SK-N-MC (cell line): Measurements from ENCODE around the gene YKT6.

ENCODE experiments used
- EZH2 ChIP-seq: fragments of 200-600 bp; sonication (generic); IDR thresholded peaks from one replicate; pipeline ENCODE4 v1.6.1; 2017; ENCODE audit warnings: antibody characterized with exemption
- FOXP2 ChIP-seq: optimal IDR thresholded peaks from 2 replicates; pipeline ENCODE3; 2011; ENCODE audit warnings: mild to moderate bottlenecking, moderate library complexity; ENCODE audit not compliant: insufficient read depth; ENCODE audit errors: extremely low read length, control extremely low read depth
- POLR2AphosphoS5 ChIP-seq: IDR thresholded peaks from 2 replicates; pipeline ENCODE4 v1.6.1; 2012; ENCODE audit warnings: mild to moderate bottlenecking, low read depth, low read length, borderline replicate concordance

DNA sequence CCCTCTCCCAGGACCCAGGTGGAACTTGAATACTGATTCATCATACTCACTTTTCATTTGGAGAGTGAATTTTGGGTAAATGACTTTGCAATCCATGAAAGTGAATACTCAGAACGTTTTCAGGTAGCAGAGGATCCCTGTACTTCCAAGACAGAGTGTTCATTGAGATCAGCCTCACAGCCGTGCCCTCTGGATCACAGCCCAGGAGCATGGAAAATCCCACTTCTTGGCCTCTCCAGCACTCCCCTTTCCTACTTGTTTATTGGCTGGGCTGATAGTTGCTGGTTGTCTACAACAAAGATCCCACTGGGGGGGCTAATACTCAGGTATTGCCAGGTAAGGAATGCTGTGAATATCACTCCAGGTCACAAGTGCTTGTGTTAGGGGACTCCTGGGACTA lies 17.4 kb upstream of the YKT6 start:
- no peak for TF ChIP-seq EZH2
- no peak for TF ChIP-seq POLR2AphosphoS5
- TF ChIP-seq FOXP2 = no peak
